HCT116 (cell line): ENCODE data around the gene COL16A1.

Experiments used
- CEBPB ChIP-seq: IDR thresholded peaks from 2 replicates; pipeline ENCODE4 v1.6.1; 2012; ENCODE audit warnings: low read depth
- EGR1 ChIP-seq: IDR thresholded peaks from 2 replicates; pipeline ENCODE4 v1.6.1; 2012; ENCODE audit warnings: low read depth
- EZH2 ChIP-seq: fragments of 200-600 bp; sonication (generic); IDR thresholded peaks from 2 replicates; pipeline ENCODE4 v1.6.1; 2017; ENCODE audit warnings: antibody characterized with exemption, mixed run types
- EZH2phosphoT487 ChIP-seq: fragments of 200-600 bp; IDR thresholded peaks from 2 replicates; pipeline ENCODE4 v1.6.1; 2018; ENCODE audit warnings: antibody characterized with exemption, borderline replicate concordance
- FOSL1 ChIP-seq: IDR thresholded peaks from 2 replicates; pipeline ENCODE4 v1.6.1; 2012; ENCODE audit warnings: low read depth
- JUND ChIP-seq: IDR thresholded peaks from 2 replicates; pipeline ENCODE4 v1.6.1; 2012
- POLR2A ChIP-seq: IDR thresholded peaks from 2 replicates; pipeline ENCODE4 v1.7.0; 2011; ENCODE audit warnings: borderline replicate concordance; ENCODE audit not compliant: insufficient read depth, insufficient read length; ENCODE audit errors: extremely low read depth
- POLR2AphosphoS5 ChIP-seq: IDR thresholded peaks from 2 replicates; pipeline ENCODE4 v1.6.1; 2011; ENCODE audit warnings: mild to moderate bottlenecking, low read depth, low read length, moderate library complexity
- RAD21 ChIP-seq: IDR thresholded peaks from 2 replicates; pipeline ENCODE4 v1.6.1; 2012; ENCODE audit warnings: low read depth, mild to moderate bottlenecking
- SIN3A ChIP-seq: IDR thresholded peaks from 2 replicates; pipeline ENCODE4 v1.6.1; 2012; ENCODE audit warnings: low read depth
- TF ChIP-seq, protein P1 (sequence below), 3 experiments: fragments of 200-600 bp in 1 of 3; sonication (generic) in 1 of 3; IDR thresholded peaks in 2 of 3; conservative IDR thresholded peaks in 1 of 3; 2 replicates each; pipeline ENCODE4 v1.5.1; 2012 to 2017; ENCODE audit warnings: low read depth in 2 of 3, low read length in 2 of 3, antibody characterized with exemption in 1 of 3, borderline replicate concordance in 1 of 3, control low read depth in 1 of 3, mild to moderate bottlenecking in 1 of 3, mixed read lengths in 1 of 3, mixed run types in 1 of 3, moderate library complexity in 1 of 3; ENCODE audit not compliant: insufficient read depth in 1 of 3
- TF ChIP-seq, protein P2 (sequence below): IDR thresholded peaks from 2 replicates; pipeline ENCODE4 v1.6.1; 2012; ENCODE audit warnings: low read depth
- TF ChIP-seq, protein P3 (sequence below): IDR thresholded peaks from 2 replicates; pipeline ENCODE4 v1.6.1; 2012

DNA sequence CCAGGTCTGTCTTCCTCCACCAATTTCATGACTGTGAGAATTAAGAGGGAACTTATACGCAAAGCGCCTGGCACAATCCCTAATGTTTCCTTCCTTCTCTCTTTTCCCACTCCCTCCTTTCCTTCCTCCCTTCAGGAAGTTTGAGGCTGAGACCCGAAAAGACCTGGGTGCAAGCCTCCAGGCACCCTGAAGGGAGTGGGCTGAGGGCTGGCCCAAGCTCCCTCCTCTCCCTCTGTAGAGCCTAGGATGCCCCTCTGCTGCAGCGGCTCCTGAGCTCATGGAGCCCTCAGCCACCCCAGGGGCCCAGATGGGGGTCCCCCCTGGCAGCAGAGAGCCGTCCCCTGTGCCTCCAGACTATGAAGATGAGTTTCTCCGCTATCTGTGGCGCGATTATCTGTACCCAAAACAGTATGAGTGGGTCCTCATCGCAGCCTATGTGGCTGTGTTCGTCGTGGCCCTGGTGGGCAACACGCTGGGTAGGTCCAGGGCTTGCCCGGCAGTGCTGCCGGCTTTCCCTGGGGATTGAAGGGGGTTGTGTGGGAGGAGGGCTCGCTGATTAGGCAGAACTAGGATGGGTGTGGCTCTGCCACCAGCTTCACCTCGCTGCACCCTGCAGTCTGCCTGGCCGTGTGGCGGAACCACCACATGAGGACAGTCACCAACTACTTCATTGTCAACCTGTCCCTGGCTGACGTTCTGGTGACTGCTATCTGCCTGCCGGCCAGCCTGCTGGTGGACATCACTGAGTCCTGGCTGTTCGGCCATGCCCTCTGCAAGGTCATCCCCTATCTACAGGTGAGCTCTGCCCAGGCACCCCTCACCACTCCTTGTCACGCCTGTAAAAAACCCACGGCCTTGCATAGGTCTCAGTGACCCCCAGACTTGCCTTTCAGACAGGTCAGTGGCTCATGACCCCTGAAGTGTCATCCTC lies 84.6 kb downstream of the COL16A1 start:
- no peak for TF ChIP-seq EZH2
- TF ChIP-seq, protein P1, sequence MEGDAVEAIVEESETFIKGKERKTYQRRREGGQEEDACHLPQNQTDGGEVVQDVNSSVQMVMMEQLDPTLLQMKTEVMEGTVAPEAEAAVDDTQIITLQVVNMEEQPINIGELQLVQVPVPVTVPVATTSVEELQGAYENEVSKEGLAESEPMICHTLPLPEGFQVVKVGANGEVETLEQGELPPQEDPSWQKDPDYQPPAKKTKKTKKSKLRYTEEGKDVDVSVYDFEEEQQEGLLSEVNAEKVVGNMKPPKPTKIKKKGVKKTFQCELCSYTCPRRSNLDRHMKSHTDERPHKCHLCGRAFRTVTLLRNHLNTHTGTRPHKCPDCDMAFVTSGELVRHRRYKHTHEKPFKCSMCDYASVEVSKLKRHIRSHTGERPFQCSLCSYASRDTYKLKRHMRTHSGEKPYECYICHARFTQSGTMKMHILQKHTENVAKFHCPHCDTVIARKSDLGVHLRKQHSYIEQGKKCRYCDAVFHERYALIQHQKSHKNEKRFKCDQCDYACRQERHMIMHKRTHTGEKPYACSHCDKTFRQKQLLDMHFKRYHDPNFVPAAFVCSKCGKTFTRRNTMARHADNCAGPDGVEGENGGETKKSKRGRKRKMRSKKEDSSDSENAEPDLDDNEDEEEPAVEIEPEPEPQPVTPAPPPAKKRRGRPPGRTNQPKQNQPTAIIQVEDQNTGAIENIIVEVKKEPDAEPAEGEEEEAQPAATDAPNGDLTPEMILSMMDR (IDR thresholded peaks at IDR 0.05 in 2 of 3, conservative IDR thresholded peaks at IDR 0.05 in 1 of 3; ENCODE audit: borderline replicate concordance in 1 of 3, insufficient read depth in 1 of 3, low read depth in 2 of 3, low read length in 2 of 3): no peak
- TF ChIP-seq RAD21: no peak
- TF ChIP-seq EGR1: no peak
- no peak for TF ChIP-seq POLR2AphosphoS5
- TF ChIP-seq POLR2A: no peak
- TF ChIP-seq JUND: no peak
- no peak for TF ChIP-seq CEBPB
- TF ChIP-seq, protein P2, sequence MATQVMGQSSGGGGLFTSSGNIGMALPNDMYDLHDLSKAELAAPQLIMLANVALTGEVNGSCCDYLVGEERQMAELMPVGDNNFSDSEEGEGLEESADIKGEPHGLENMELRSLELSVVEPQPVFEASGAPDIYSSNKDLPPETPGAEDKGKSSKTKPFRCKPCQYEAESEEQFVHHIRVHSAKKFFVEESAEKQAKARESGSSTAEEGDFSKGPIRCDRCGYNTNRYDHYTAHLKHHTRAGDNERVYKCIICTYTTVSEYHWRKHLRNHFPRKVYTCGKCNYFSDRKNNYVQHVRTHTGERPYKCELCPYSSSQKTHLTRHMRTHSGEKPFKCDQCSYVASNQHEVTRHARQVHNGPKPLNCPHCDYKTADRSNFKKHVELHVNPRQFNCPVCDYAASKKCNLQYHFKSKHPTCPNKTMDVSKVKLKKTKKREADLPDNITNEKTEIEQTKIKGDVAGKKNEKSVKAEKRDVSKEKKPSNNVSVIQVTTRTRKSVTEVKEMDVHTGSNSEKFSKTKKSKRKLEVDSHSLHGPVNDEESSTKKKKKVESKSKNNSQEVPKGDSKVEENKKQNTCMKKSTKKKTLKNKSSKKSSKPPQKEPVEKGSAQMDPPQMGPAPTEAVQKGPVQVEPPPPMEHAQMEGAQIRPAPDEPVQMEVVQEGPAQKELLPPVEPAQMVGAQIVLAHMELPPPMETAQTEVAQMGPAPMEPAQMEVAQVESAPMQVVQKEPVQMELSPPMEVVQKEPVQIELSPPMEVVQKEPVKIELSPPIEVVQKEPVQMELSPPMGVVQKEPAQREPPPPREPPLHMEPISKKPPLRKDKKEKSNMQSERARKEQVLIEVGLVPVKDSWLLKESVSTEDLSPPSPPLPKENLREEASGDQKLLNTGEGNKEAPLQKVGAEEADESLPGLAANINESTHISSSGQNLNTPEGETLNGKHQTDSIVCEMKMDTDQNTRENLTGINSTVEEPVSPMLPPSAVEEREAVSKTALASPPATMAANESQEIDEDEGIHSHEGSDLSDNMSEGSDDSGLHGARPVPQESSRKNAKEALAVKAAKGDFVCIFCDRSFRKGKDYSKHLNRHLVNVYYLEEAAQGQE: no peak
- TF ChIP-seq, protein P3, sequence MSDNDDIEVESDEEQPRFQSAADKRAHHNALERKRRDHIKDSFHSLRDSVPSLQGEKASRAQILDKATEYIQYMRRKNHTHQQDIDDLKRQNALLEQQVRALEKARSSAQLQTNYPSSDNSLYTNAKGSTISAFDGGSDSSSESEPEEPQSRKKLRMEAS: no peak
- TF ChIP-seq EZH2phosphoT487: no peak
- TF ChIP-seq FOSL1: no peak
- TF ChIP-seq SIN3A: no peak
